Naive thymus-derived CD4-positive, alpha-beta T cell (primary cell): ENCODE results near the gene LASP1. TPM values are rescaled to one million over a fixed set of nuclear protein-coding genes. Genes with fewer than 3 reads are reported as not detected.

Source experiments
- ATAC-seq: fragments of 150-1000 bp; cut with Tn5 transposase; 2 replicates; pipeline ENCODE4 v1.10.0; 2021; ENCODE audit warnings: mild to moderate bottlenecking, moderate library complexity
- CTCF ChIA-PET: fragments of 350-600 bp; sonication (Branson Sonifier 250); formaldehyde crosslinking; loops from one replicate; lab custom pipeline; 2021; ENCODE audit warnings: antibody characterized with exemption; lab: Charles Lee
- POLR2A ChIA-PET: fragments of 350-600 bp; sonication (Branson Sonifier 250); formaldehyde crosslinking; loops from one replicate; lab custom pipeline; 2021; ENCODE audit warnings: antibody characterized with exemption, inconsistent platforms; lab: Charles Lee
- DNase-seq, 9 donors: peaks; one replicate each; pipeline versions ENCODE4 v3.0.0 to v3.0.0-alpha.2; 2020 to 2022; ENCODE audit warnings: mixed read lengths in 1 of 9
- H3K27ac ChIP-seq: one replicate; pipeline ENCODE4 v1.7.0; 2013; ENCODE audit warnings: mild to moderate bottlenecking, low read depth, low read length, moderate library complexity
- H3K27me3 ChIP-seq, 2 donors: one replicate each; pipeline ENCODE4 v1.7.0; 2013; ENCODE audit warnings: low read length in 2 of 2, mild to moderate bottlenecking in 2 of 2, moderate library complexity in 2 of 2; ENCODE audit not compliant: control insufficient read depth in 2 of 2, insufficient read depth in 2 of 2
- H3K36me3 ChIP-seq, 3 experiments: 1 replicate in 2 of 3; 2 replicates in 1 of 3; pipeline ENCODE4 v1.7.0; 2013; ENCODE audit warnings: low read length in 3 of 3, mild to moderate bottlenecking in 3 of 3, moderate library complexity in 1 of 3; ENCODE audit not compliant: insufficient read depth in 3 of 3, control insufficient read depth in 2 of 3
- H3K4me1 ChIP-seq, 2 donors: one replicate each; pipeline ENCODE4 v1.7.0; 2013; ENCODE audit warnings: low read length in 2 of 2, mild to moderate bottlenecking in 2 of 2, moderate library complexity in 1 of 2; ENCODE audit not compliant: control insufficient read depth in 2 of 2, insufficient read depth in 2 of 2
- H3K4me3 ChIP-seq: 2 replicates; pipeline ENCODE4 v1.7.0; 2013; ENCODE audit warnings: mild to moderate bottlenecking, low read length
- H3K9me3 ChIP-seq, 3 experiments: 1 replicate in 2 of 3; 2 replicates in 1 of 3; pipeline ENCODE4 v1.7.0; 2013; ENCODE audit warnings: low read length in 3 of 3; ENCODE audit not compliant: control insufficient read depth in 2 of 3
- H3K27ac Mint-ChIP-seq, 9 donors: one replicate each; pipeline ENCODE4 v1.8.0; 2020 to 2022; ENCODE audit warnings: mixed read lengths in 9 of 9, mild to moderate bottlenecking in 8 of 9, moderate library complexity in 5 of 9, inconsistent platforms in 2 of 9
- H3K27me3 Mint-ChIP-seq, 5 donors: one replicate each; pipeline ENCODE4 v1.8.0; 2021 to 2022; ENCODE audit warnings: mixed read lengths in 5 of 5, mild to moderate bottlenecking in 1 of 5
- H3K36me3 Mint-ChIP-seq, 5 donors: one replicate each; pipeline ENCODE4 v1.8.0; 2020 to 2022; ENCODE audit warnings: mixed read lengths in 5 of 5, mild to moderate bottlenecking in 3 of 5, inconsistent platforms in 1 of 5
- H3K4me1 Mint-ChIP-seq, 7 donors: one replicate each; pipeline ENCODE4 v1.8.0; 2020 to 2022; ENCODE audit warnings: mixed read lengths in 7 of 7, mild to moderate bottlenecking in 3 of 7, inconsistent platforms in 1 of 7
- H3K4me3 Mint-ChIP-seq, 10 donors: one replicate each; pipeline ENCODE4 v1.8.0; 2020 to 2022; ENCODE audit warnings: mild to moderate bottlenecking in 10 of 10, mixed read lengths in 10 of 10, moderate library complexity in 6 of 10, inconsistent platforms in 2 of 10
- H3K9me3 Mint-ChIP-seq, 11 donors: one replicate each; pipeline ENCODE4 v1.8.0; 2020 to 2022; ENCODE audit warnings: mixed read lengths in 11 of 11, mild to moderate bottlenecking in 4 of 11, inconsistent platforms in 1 of 11, moderate library complexity in 1 of 11
- intact Hi-C, 2 donors: fragments of 100-400 bp; cut with micrococcal nuclease; formaldehyde crosslinking; loops; one replicate each; pipeline ENCODE4 v1.15.1; 2023
- polyA plus RNA-seq, 2 donors: library from polyadenylated mRNA; unstranded; fragments of 300-500 nt; fragmentation: Illumina TruSeq; gene quantifications; one replicate each; pipeline ENCODE4 v1.2.3, GENCODE V29; 2021
- total RNA-seq, 6 experiments: library from RNA in 5 of 6; stranded (reverse) in 5 of 6; gene quantifications; 1 replicate in 5 of 6; 2 replicates in 1 of 6; pipeline ENCODE4 v1.2.3 and lab custom pipeline; 2021 to 2026

Gene LASP1
- total and polyA plus RNA-seq, 7 experiments from 2014 or later = 43.4 to 199 (median 104) TPM

- POLR2A ChIA-PET = interaction anchor here (0.6 to 8.4 kb wide), 14 partner anchors 10 to 1112 kb away, joined by 3 to 171 read pairs (median 6); partner anchors contain the start of genes PSMB3, PSMD3 and RPL23
- CTCF ChIA-PET = interaction anchor here (0.8 to 2.9 kb wide), 6 partner anchors 14 to 285 kb away, joined by 3 to 21 read pairs (median 3); partner anchors contain the start of genes FBXO47 and LASP1NB
- peaks cover 0 to 10% (median 0%) of the 10 kb centered on the region in 3 experiments for H3K36me3 ChIP-seq
- H3K4me3 ChIP-seq = peak overlapping the region; percentile 98
- Mint-ChIP-seq H3K27me3 (peaks cover 0 to 6% (median 0%) of the 10 kb centered on the region in 5 donors), H3K4me1 (peaks cover 26 to 43% (median 40%) of the 10 kb centered on the region in 7 donors), H3K9me3 (peaks cover 0 to 12% (median 0%) of the 10 kb centered on the region in 11 donors), H3K27ac (peak overlapping the region; percentile 90 to 98 (median 97)), H3K4me3 (peak overlapping the region; percentile 94 to 100 (median 99)), H3K36me3 (peaks cover 0 to 5% (median 4%) of the 10 kb centered on the region in 5 donors)
- DNase-seq (peak in 1 of 9 donors; percentile 36), ATAC-seq (no peak)
- H3K27me3 ChIP-seq = no peaks in the 10 kb centered on the region
- intact Hi-C loops = loop anchor here (1.0 to 5.0 kb wide), 3 partner anchors 191 to 594 kb away; partner anchors contain the start of gene CDK12 (in 1 of the 2)
- no peaks in the 10 kb centered on the region for H3K9me3 ChIP-seq
- H3K27ac ChIP-seq = peak overlapping the region; percentile 88
- H3K4me1 ChIP-seq = peaks cover 30 to 33% of the 10 kb centered on the region in 2 donors
These were observed 1.7 kb upstream of the LASP1 start for GRCh38 chr17:38867968-38868816.

- ChIA-PET CTCF (interaction anchor here (0.7 to 3.6 kb wide), 10 partner anchors 12 to 541 kb away, joined by 3 to 21 read pairs (median 3); partner anchors contain the start of genes FBXO47, PSMB3 and RPL19), POLR2A (interaction anchor here (0.6 to 8.4 kb wide), 27 partner anchors 9 to 1111 kb away, joined by 3 to 171 read pairs (median 6); partner anchors contain the start of genes CWC25, FBXO47, LASP1NB and PLXDC1)
- H3K36me3 ChIP-seq = peaks cover 0 to 10% (median 0%) of the 10 kb centered on the region in 3 experiments
- peak; percentile 82 to 93 (median 90) for DNase-seq
- Mint-ChIP-seq H3K27me3 (peaks cover 0 to 6% (median 0%) of the 10 kb centered on the region in 5 donors), H3K9me3 (peaks cover 0 to 12% (median 0%) of the 10 kb centered on the region in 11 donors), H3K4me1 (peaks cover 33 to 49% (median 48%) of the 10 kb centered on the region in 7 donors), H3K4me3 (peak overlapping the region; percentile 94 to 100 (median 99)), H3K36me3 (peaks cover 0 to 5% (median 4%) of the 10 kb centered on the region in 5 donors), H3K27ac (peak overlapping the region; percentile 90 to 98 (median 97))
- peak overlapping the region; percentile 88 for H3K27ac ChIP-seq
- peaks cover 35 to 38% of the 10 kb centered on the region in 2 donors for H3K4me1 ChIP-seq
- intact Hi-C loops = loop anchor here (1.0 to 5.0 kb wide), 7 partner anchors 16 to 593 kb away; partner anchors contain the start of genes PIP4K2B (in 2 of the 2), PSMB3 (in 2 of the 2), RPL23 (in 2 of the 2) and CDK12 (in 1 of the 2)
- no peaks in the 10 kb centered on the region for H3K27me3 ChIP-seq
- no peaks in the 10 kb centered on the region for H3K9me3 ChIP-seq
- H3K4me3 ChIP-seq = peak overlapping the region; percentile 98
- peak; percentile 67 for ATAC-seq
These were observed 887 bp upstream of the LASP1 start for GRCh38 chr17:38868817-38869525.

- ChIA-PET CTCF (interaction anchor here (0.8 to 3.6 kb wide), 11 partner anchors 10 to 283 kb away, joined by 3 to 21 read pairs (median 5); partner anchors contain the start of genes CWC25, PSMB3 and RPL23), POLR2A (interaction anchor here (0.7 to 8.4 kb wide), 25 partner anchors 10 to 282 kb away, joined by 3 to 171 read pairs (median 6); partner anchors contain the start of genes CWC25, FBXO47, LASP1NB and PIP4K2B)
- peaks cover 0 to 10% (median 0%) of the 10 kb centered on the region in 3 experiments for H3K36me3 ChIP-seq
- ATAC-seq (peak; percentile 55), DNase-seq (peak; percentile 41 to 74 (median 61))
- peaks cover 0 to 5% (median 4%) of the 10 kb centered on the region in 5 donors for H3K36me3 Mint-ChIP-seq
- H3K27ac ChIP-seq = peak overlapping the region; percentile 88
- peaks cover 0 to 3% (median 0%) of the 10 kb centered on the region in 5 donors for H3K27me3 Mint-ChIP-seq
- H3K9me3 ChIP-seq = no peaks in the 10 kb centered on the region
- H3K4me1 Mint-ChIP-seq = peaks cover 36 to 65% (median 59%) of the 10 kb centered on the region in 7 donors
- H3K27me3 ChIP-seq = no peaks in the 10 kb centered on the region
- H3K4me3 ChIP-seq = peak overlapping the region; percentile 98
- H3K4me3 Mint-ChIP-seq = peak overlapping the region; percentile 94 to 100 (median 99)
- peak overlapping the region; percentile 86 to 95 (median 93) for H3K27ac Mint-ChIP-seq
- peaks cover 0 to 12% (median 0%) of the 10 kb centered on the region in 11 donors for H3K9me3 Mint-ChIP-seq
- peaks cover 48 to 51% of the 10 kb centered on the region in 2 donors for H3K4me1 ChIP-seq
- intact Hi-C loops = loop anchor here (1.0 to 10.0 kb wide), 13 partner anchors 13 to 330 kb away; partner anchors contain the start of genes LASP1NB (in 2 of the 2), CWC25 (in 1 of the 2), FBXO47 (in 1 of the 2) and RPL19 (in 1 of the 2)
These were observed 654 bp downstream of the LASP1 start for GRCh38 chr17:38870259-38871165.

GRCh38 chr17:38871247-38872015 is 1.6 kb downstream of the LASP1 start:
- Histone ChIP-seq H3K36me3 (peaks cover 0 to 10% (median 0%) of the 10 kb centered on the region in 3 experiments), H3K4me1 (peaks cover 48 to 54% of the 10 kb centered on the region in 2 donors), H3K27ac (peak overlapping the region; percentile 88), H3K9me3 (no peaks in the 10 kb centered on the region), H3K4me3 (peak overlapping the region; percentile 98), H3K27me3 (no peaks in the 10 kb centered on the region)
- DNase-seq (peak in 8 of 9 donors; percentile 50 to 76 (median 58)), ATAC-seq (peak; percentile 28)
- intact Hi-C loops = loop anchor here (1.0 to 10.0 kb wide), 10 partner anchors 12 to 327 kb away; partner anchors contain the start of gene LASP1NB (in 2 of the 2)
- peak overlapping the region; percentile 90 to 100 (median 98) for H3K4me3 Mint-ChIP-seq
- POLR2A ChIA-PET = interaction anchor here (0.6 to 8.4 kb wide), 17 partner anchors 10 to 146 kb away, joined by 3 to 171 read pairs (median 6); partner anchors contain the start of genes CWC25, FBXO47, LASP1NB and PIP4K2B
- peaks cover 0 to 3% (median 0%) of the 10 kb centered on the region in 5 donors for H3K27me3 Mint-ChIP-seq
- H3K4me1 Mint-ChIP-seq = peaks cover 38 to 74% (median 68%) of the 10 kb centered on the region in 7 donors
- H3K27ac Mint-ChIP-seq = peak overlapping the region; percentile 75 to 95 (median 93)
- peaks cover 0 to 12% (median 0%) of the 10 kb centered on the region in 11 donors for H3K9me3 Mint-ChIP-seq
- CTCF ChIA-PET = interaction anchor here (0.8 to 3.6 kb wide), 7 partner anchors 9 to 282 kb away, joined by 3 to 18 read pairs (median 5); partner anchors contain the start of genes CWC25 and RPL23
- H3K36me3 Mint-ChIP-seq = peaks cover 0 to 5% (median 4%) of the 10 kb centered on the region in 5 donors
